ENCODE results near the gene TC2N.
"Not testable (repeated sequence)": the region's sequence is repeated elsewhere in the genome, so short reads cannot be mapped to it uniquely, and the experiment has no call there.

TC2N gene

DNA sequence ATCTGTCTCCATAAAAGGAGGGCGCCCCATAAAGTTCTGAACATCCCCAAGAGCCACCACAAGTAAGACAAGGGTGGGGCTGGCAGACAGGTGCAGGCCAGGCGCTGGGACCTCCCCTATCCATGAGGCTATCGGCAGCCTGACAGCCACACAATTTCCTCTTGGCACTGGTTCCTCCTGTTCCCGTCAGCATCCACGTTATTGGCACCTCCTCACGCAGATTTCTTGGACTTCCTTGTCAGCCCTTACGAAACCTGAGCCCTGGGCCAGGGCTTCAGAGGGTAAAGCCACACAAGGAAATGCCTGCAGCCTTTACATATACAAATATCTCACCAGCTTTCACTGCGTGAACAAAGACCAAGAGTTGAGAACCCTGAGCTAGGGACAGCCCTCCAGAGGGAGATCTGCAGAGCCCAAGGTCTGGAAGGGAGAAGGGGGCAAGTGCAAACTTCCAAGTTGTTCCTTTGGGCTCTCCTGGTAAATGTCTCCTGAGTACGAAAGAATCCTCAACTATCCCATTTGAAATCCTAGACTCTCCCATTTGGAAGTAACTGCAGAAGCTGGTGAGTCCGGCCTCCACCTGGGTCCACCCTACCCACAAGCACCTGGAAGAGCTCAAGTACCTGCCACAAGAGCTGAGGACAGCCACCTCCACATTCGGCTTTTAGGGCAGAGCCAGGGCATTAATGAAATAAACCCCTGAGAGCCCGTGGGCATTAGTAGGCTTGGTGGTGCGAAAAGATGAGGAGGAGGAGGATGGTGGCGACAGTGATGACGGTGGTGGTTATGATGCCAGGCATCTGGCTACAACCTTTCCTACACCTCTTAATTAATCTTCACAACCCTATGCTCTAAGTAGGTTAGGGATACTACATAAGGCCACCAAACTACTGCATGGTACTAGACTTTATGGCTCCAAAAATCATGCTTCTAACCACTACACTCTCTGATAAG is 5.5 kb upstream of the TC2N start:
- CTCF ChIA-PET = interaction anchor here (0.5 to 0.7 kb wide), 2 partner anchors 312 to 1201 kb away, joined by 3 read pairs; no protein-coding TSS in a partner anchor
- peak; percentile 16 for DNase-seq (ENCODE audit: low spot score)
- H3K27ac ChIP-seq = peak overlapping the region; percentile 44
- TF ChIP-seq CTCF (conservative IDR thresholded peaks at IDR 0.05; ENCODE audit: low read depth) = no peak
- POLR2A ChIA-PET (ENCODE audit: low non-redundant PET) = no interaction called here

- DNase-seq (ENCODE audit: low spot score) = no peak
- no peak for TF ChIP-seq CTCF (conservative IDR thresholded peaks at IDR 0.05; ENCODE audit: low read depth)
- ChIA-PET CTCF (interaction anchor here (0.5 kb wide), 2 partner anchors 95 to 312 kb away, joined by 3 to 5 read pairs; no protein-coding TSS in a partner anchor), POLR2A (ENCODE audit: low non-redundant PET) (no interaction called here)
- peak overlapping the region; percentile 44 for H3K27ac ChIP-seq
These were observed 4.7 kb upstream of the TC2N start for GRCh38 chr14:91872011-91872501.

- POLR2A ChIA-PET (ENCODE audit: low non-redundant PET) = interaction anchor here (0.6 kb wide), 1 partner anchor 8 kb away, joined by 6 read pairs; no protein-coding TSS in a partner anchor
- CTCF ChIA-PET = interaction anchor here (0.5 kb wide), 1 partner anchor 95 kb away, joined by 5 read pairs; no protein-coding TSS in a partner anchor
- H3K27ac ChIP-seq = not testable (repeated sequence)
These were observed 4.1 kb upstream of the TC2N start for GRCh38 chr14:91871401-91871800.

GRCh38 chr14:91870890-91871289 is 3.6 kb upstream of the TC2N start:
- POLR2A ChIA-PET (ENCODE audit: low non-redundant PET) = no interaction called here
- CTCF ChIA-PET = no interaction called here

More at GRCh38 chr14:91871401-91871800, 4.1 kb upstream of the TC2N start:
- DNase-seq (ENCODE audit: low spot score) = not testable (repeated sequence)

GRCh38 chr14:91870001-91870400 is 2.7 kb upstream of the TC2N start:
- POLR2A ChIA-PET (ENCODE audit: low non-redundant PET) = no interaction called here
- H3K27ac ChIP-seq = no peak overlapping the region
- TF ChIP-seq CTCF (conservative IDR thresholded peaks at IDR 0.05; ENCODE audit: low read depth) = no peak
- DNase-seq (ENCODE audit: low spot score) = peak; percentile 27
- CTCF ChIA-PET = no interaction called here

More at GRCh38 chr14:91870890-91871289, 3.6 kb upstream of the TC2N start:
- DNase-seq (ENCODE audit: low spot score) = no peak
- H3K27ac ChIP-seq = no peak overlapping the region
- no peak for TF ChIP-seq CTCF (conservative IDR thresholded peaks at IDR 0.05; ENCODE audit: low read depth)

DNA sequence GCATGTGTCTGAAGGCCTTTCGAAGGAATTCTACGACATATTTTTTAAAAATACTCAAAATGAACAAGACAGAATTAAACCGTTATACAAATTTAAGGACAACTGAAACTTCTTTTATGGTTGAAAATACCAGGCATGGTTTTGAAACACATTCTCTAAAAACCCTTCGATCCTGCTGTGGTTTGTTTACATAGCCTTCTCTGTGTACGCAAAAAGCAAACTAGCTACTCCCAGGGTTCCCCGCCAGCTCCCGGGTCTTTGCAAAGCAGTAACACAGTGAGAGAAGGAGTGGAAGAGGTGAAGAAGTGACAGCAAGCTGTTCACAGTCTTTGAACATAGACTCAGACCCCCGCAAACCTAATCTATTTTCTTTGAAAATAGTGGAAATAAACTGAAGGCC is 2.2 kb upstream of the TC2N start:
- ChIA-PET POLR2A (ENCODE audit: low non-redundant PET) (no interaction called here), CTCF (no interaction called here)
- TF ChIP-seq CTCF (conservative IDR thresholded peaks at IDR 0.05; ENCODE audit: low read depth) = no peak
- no peak overlapping the region for H3K27ac ChIP-seq
- DNase-seq (ENCODE audit: low spot score) = no peak

All from RWPE1 (cell line).